ENCODE data around the gene KRT76.

The KRT76 gene

DNA sequence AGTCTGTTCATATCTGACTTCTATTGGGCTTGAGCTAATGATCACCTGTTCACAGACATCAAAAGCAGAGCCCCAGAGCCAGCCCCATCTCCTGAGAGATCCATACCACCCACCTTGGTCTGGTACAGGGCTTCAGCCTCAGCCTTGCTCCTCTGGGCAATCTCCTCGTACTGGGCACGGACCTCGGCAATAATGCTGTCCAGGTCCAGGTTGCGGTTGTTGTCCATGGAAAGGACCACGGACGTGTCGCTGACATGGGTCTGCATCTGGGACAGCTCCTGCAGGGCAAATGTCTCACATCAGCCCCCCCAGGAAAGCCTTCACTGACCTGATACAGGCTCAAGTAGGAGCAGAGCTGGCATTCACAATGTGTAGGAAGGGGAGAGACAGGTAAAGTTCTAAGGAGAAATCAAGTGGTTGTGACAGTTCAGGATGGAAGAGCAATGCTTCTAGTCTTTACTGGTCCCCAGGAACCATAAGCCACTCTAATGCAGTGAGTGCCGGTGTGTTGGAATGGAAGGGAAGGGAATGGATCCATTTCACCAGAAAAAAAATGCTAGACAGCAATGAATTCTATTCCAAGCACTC is 31.5 kb upstream of the KRT76 start:
- CTCF ChIA-PET, result interaction anchor here (0.5 kb wide), 1 partner anchor 537 kb away, joined by 3 read pairs; no protein-coding TSS in a partner anchor
- POLR2A ChIA-PET (ENCODE audit: low non-redundant PET), result no interaction called here

DNA sequence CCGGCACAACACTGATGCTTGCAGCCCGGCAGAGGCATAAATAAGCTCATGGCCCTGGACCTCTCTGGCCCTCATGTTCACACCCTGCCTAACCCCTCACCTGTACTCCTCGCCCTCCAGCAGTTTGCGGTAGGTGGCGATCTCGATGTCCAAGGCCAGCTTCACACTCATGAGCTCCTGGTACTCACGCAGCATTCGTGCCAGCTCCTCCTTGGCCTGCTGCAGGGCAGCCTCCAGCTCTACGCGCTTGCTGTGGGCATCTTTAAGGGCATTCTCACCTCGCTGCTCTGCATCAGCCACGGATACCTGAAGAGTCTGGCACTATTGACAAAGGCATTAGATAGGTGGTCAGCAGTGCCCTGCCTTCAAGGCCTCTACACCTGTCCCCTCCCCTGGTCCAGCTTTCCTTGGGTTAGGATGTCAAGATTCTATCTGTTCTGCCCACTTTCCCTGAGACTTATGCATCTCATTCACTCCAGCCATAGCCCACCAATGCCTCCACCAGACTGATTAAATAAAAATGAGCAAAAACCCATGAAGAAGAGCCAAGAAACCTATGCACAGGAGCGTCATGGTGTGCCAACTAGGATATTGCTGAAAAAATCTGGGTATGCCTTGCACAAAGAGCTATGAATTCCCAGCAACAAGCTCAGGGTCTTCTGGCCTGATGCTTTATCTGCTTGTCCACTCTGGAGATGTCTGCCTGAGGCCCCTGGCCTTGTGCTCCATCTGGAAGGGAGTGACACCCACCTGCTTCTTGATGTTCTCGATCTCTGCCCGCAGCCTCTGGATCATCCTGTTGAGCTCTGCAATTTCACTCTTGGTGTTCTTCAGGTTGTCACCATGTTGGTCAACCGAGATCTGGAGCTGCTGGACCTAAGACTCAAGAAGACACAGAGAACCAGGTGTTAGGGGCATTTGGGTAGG is 30.7 kb upstream of the KRT76 start:
- POLR2A ChIA-PET (ENCODE audit: low non-redundant PET), result no interaction called here
- TF ChIP-seq, protein P1, sequence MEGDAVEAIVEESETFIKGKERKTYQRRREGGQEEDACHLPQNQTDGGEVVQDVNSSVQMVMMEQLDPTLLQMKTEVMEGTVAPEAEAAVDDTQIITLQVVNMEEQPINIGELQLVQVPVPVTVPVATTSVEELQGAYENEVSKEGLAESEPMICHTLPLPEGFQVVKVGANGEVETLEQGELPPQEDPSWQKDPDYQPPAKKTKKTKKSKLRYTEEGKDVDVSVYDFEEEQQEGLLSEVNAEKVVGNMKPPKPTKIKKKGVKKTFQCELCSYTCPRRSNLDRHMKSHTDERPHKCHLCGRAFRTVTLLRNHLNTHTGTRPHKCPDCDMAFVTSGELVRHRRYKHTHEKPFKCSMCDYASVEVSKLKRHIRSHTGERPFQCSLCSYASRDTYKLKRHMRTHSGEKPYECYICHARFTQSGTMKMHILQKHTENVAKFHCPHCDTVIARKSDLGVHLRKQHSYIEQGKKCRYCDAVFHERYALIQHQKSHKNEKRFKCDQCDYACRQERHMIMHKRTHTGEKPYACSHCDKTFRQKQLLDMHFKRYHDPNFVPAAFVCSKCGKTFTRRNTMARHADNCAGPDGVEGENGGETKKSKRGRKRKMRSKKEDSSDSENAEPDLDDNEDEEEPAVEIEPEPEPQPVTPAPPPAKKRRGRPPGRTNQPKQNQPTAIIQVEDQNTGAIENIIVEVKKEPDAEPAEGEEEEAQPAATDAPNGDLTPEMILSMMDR (conservative IDR thresholded peaks at IDR 0.05; ENCODE audit: low read depth), result no peak
- DNase-seq (ENCODE audit: low spot score), result no peak
- CTCF ChIA-PET, result interaction anchor here (0.6 kb wide), 1 partner anchor 154 kb away, joined by 3 read pairs; no protein-coding TSS in a partner anchor
- H3K27ac ChIP-seq, result no peak overlapping the region

More for the DNA sequence above, 31.5 kb upstream of the KRT76 start:
- DNase-seq (ENCODE audit: low spot score), result no peak
- TF ChIP-seq, protein P1 (conservative IDR thresholded peaks at IDR 0.05; ENCODE audit: low read depth), result no peak
- no peak overlapping the region for H3K27ac ChIP-seq

DNA sequence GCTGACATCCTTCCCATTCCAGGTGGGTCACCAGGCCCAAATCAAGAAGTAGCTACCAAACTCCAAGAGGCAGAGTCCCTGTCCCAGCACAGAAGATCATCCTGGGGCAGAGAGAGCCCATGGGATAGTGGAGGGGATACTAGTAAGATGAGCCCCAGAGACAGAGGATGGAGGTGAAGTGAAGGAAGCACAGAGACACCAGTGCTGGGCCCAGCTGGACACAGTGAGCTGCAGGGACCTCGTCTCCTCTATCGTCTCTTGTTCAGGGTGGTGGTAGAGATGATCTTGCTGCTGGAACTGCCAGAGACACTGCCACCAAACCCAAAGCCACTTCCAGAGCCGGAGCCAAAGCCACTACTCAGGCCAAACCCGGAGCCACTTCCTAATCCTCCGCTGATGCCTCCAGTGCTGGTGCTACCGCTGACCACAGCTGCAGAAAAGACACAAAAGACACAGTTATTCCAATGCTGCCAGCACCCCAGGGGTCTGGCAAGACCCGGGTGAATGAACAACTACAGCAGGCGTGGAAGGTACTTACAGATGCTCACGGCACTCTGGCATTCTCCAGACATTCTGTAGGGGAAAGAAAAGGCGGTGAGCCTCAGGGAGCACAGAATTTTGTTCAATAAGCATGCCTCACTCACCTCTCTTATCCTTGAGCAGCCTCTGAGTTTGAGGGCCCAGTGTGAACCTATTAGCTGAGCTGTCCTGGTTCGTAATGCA is 29.8 kb upstream of the KRT76 start:
- ChIA-PET CTCF (no interaction called here), POLR2A (ENCODE audit: low non-redundant PET) (no interaction called here)
- no peak overlapping the region for H3K27ac ChIP-seq
- TF ChIP-seq, protein P1 (conservative IDR thresholded peaks at IDR 0.05; ENCODE audit: low read depth), result no peak
- DNase-seq (ENCODE audit: low spot score), result no peak

DNA sequence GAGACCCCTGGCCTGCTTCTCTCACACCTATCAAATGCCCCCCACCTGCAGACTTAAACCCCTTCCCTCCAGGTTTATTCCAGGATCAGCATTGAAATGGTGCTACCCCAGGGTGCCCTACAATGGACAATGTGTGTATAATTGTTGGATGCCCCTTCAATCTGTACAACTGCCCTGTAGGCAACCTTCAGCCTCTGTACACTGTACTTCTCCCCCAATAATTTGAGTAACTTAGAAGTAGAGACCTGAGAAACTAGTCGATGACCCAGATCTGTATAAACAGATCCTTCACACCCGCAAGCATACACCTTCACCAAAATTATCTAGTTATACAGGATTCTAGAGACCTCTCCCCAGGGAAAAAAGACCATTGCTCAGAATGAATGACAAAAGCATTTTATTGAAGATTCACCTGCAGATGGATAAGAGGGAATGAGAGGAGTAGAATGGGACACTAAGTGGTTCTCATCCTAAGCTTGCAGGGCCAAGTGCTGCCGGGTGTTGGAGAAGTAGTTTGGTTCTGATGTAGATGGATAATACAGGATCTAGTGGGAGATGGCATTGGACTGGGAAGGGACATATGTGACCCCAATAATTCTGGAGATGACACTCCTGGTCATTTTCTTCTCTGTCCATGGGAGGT is 29.1 kb upstream of the KRT76 start:
- ChIA-PET POLR2A (ENCODE audit: low non-redundant PET) (no interaction called here), CTCF (no interaction called here)
- TF ChIP-seq, protein P1 (conservative IDR thresholded peaks at IDR 0.05; ENCODE audit: low read depth), result no peak
- DNase-seq (ENCODE audit: low spot score), result no peak
- H3K27ac ChIP-seq, result no peak overlapping the region

DNA sequence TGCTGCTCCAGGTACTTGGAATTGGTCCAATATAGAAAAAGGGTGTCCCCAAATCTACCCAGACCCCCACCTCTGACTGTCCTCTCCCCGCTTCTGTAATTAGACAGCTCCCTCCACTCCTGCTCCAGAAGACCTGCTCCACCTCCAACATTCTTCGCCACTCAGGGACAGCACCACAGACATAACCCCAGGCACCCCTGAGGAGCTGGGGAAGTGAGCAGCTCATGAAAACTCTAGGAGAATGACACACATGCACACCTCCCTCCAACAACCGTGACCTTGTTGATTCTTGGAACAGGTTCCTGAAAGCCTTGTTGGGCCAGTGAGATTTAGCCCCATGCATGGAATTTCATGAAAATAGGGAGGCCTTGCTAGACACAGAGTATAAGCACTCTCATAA is 28.6 kb upstream of the KRT76 start:
- POLR2A ChIA-PET (ENCODE audit: low non-redundant PET), result no interaction called here
- CTCF ChIA-PET, result no interaction called here
- TF ChIP-seq, protein P1 (conservative IDR thresholded peaks at IDR 0.05; ENCODE audit: low read depth), result no peak
- no peak for DNase-seq (ENCODE audit: low spot score)
- H3K27ac ChIP-seq, result no peak overlapping the region

DNA sequence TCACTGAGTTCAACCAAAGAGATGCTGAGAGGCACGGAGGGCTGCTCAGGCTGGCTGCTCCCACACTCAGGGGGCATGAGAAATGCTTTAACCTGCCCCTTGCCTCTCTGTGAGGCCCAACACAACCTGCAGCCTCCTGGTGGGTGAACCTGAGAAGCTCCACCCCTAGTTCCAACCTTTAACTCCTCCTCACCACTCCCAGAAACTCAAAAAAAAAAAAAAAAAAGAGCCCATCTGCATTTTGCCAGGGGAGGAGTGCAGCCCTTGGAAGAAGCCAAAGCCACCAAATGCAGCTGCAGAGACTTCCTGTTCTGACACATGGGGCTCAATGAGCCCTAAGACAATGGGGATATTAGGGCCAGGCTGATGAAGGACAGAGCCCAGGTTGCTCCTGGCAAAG is 27.9 kb upstream of the KRT76 start:
- no peak overlapping the region for H3K27ac ChIP-seq
- ChIA-PET CTCF (no interaction called here), POLR2A (ENCODE audit: low non-redundant PET) (no interaction called here)
- DNase-seq (ENCODE audit: low spot score), result no peak
- TF ChIP-seq, protein P1 (conservative IDR thresholded peaks at IDR 0.05; ENCODE audit: low read depth), result no peak

All from RWPE1 (cell line).